Measurements from ENCODE around the gene HLA-DOA.

The HLA-DOA gene

GRCh38 chr6:33029328-33030184, 20.2 kb upstream of the HLA-DOA start:
- H3K27ac ChIP-seq (ENCODE audit: low read depth, low read length) = peak overlapping the region; percentile 61
- no peaks in the 10 kb centered on the region for H3K36me3 ChIP-seq (ENCODE audit: insufficient read depth, low read length)
- H3K4me1 ChIP-seq (ENCODE audit: insufficient read depth, low read length) = no peaks in the 10 kb centered on the region
- no peak overlapping the region for H3K4me3 ChIP-seq (ENCODE audit: low read depth in 1 of 2, low read length in 2 of 2)
- no peaks in the 10 kb centered on the region for H3K9me3 ChIP-seq (ENCODE audit: low read length)
- no peak overlapping the region for H3K9ac ChIP-seq (ENCODE audit: low read length)
- H3K27me3 ChIP-seq (ENCODE audit: control insufficient read depth in 1 of 2, insufficient read depth in 2 of 2, low read length in 2 of 2) = no peaks in the 10 kb centered on the region

GRCh38 chr6:33028220-33028849, 18.9 kb upstream of the HLA-DOA start:
- no peak overlapping the region for H3K4me3 ChIP-seq (ENCODE audit: low read depth in 1 of 2, low read length in 2 of 2)
- no peaks in the 10 kb centered on the region for H3K36me3 ChIP-seq (ENCODE audit: insufficient read depth, low read length)
- H3K27me3 ChIP-seq (ENCODE audit: control insufficient read depth in 1 of 2, insufficient read depth in 2 of 2, low read length in 2 of 2) = no peaks in the 10 kb centered on the region
- H3K27ac ChIP-seq (ENCODE audit: low read depth, low read length) = no peak overlapping the region
- no peaks in the 10 kb centered on the region for H3K9me3 ChIP-seq (ENCODE audit: low read length)
- H3K4me1 ChIP-seq (ENCODE audit: insufficient read depth, low read length) = no peaks in the 10 kb centered on the region
- H3K9ac ChIP-seq (ENCODE audit: low read length) = no peak overlapping the region

- Histone ChIP-seq H3K4me1 (ENCODE audit: insufficient read depth, low read length) (peaks cover 4% of the 10 kb centered on the region), H3K9ac (ENCODE audit: low read length) (no peak overlapping the region), H3K4me3 (ENCODE audit: low read depth in 1 of 2, low read length in 2 of 2) (no peak overlapping the region), H3K9me3 (ENCODE audit: low read length) (no peaks in the 10 kb centered on the region), H3K27me3 (ENCODE audit: control insufficient read depth in 1 of 2, insufficient read depth in 2 of 2, low read length in 2 of 2) (no peaks in the 10 kb centered on the region), H3K27ac (ENCODE audit: low read depth, low read length) (no peak overlapping the region), H3K36me3 (ENCODE audit: insufficient read depth, low read length) (no peaks in the 10 kb centered on the region)
Measured at GRCh38 chr6:33024521-33024920, 15.1 kb upstream of the HLA-DOA start.

- no peak overlapping the region for H3K9ac ChIP-seq (ENCODE audit: low read length)
- no peaks in the 10 kb centered on the region for H3K36me3 ChIP-seq (ENCODE audit: insufficient read depth, low read length)
- H3K27ac ChIP-seq (ENCODE audit: low read depth, low read length) = no peak overlapping the region
- H3K9me3 ChIP-seq (ENCODE audit: low read length) = no peaks in the 10 kb centered on the region
- peaks cover 9% of the 10 kb centered on the region for H3K4me1 ChIP-seq (ENCODE audit: insufficient read depth, low read length)
- no peak overlapping the region for H3K4me3 ChIP-seq (ENCODE audit: low read depth in 1 of 2, low read length in 2 of 2)
- H3K27me3 ChIP-seq (ENCODE audit: control insufficient read depth in 1 of 2, insufficient read depth in 2 of 2, low read length in 2 of 2) = no peaks in the 10 kb centered on the region
Measured at GRCh38 chr6:33023536-33023935, 14.1 kb upstream of the HLA-DOA start.

GRCh38 chr6:33021917-33022316, 12.5 kb upstream of the HLA-DOA start:
- Histone ChIP-seq H3K36me3 (ENCODE audit: insufficient read depth, low read length) (no peaks in the 10 kb centered on the region), H3K9me3 (ENCODE audit: low read length) (no peaks in the 10 kb centered on the region), H3K27ac (ENCODE audit: low read depth, low read length) (no peak overlapping the region), H3K27me3 (ENCODE audit: control insufficient read depth in 1 of 2, insufficient read depth in 2 of 2, low read length in 2 of 2) (no peaks in the 10 kb centered on the region), H3K4me3 (ENCODE audit: low read depth in 1 of 2, low read length in 2 of 2) (no peak overlapping the region), H3K9ac (ENCODE audit: low read length) (no peak overlapping the region), H3K4me1 (ENCODE audit: insufficient read depth, low read length) (peaks cover 9% of the 10 kb centered on the region)

- Histone ChIP-seq H3K4me3 (ENCODE audit: low read depth in 1 of 2, low read length in 2 of 2) (peak overlapping the region in 1 of 2 donors; percentile 41), H3K9ac (ENCODE audit: low read length) (no peak overlapping the region), H3K27me3 (ENCODE audit: control insufficient read depth in 1 of 2, insufficient read depth in 2 of 2, low read length in 2 of 2) (no peaks in the 10 kb centered on the region), H3K9me3 (ENCODE audit: low read length) (no peaks in the 10 kb centered on the region), H3K4me1 (ENCODE audit: insufficient read depth, low read length) (peaks cover 9% of the 10 kb centered on the region), H3K27ac (ENCODE audit: low read depth, low read length) (peak overlapping the region; percentile 42), H3K36me3 (ENCODE audit: insufficient read depth, low read length) (no peaks in the 10 kb centered on the region)
Measured at GRCh38 chr6:33019372-33019771, 10.0 kb upstream of the HLA-DOA start.

GRCh38 chr6:33018904-33019303, 9.5 kb upstream of the HLA-DOA start:
- H3K9me3 ChIP-seq (ENCODE audit: low read length) = no peaks in the 10 kb centered on the region
- peak overlapping the region; percentile 42 for H3K27ac ChIP-seq (ENCODE audit: low read depth, low read length)
- no peaks in the 10 kb centered on the region for H3K36me3 ChIP-seq (ENCODE audit: insufficient read depth, low read length)
- peaks cover 0 to under 1% of the 10 kb centered on the region in 2 donors for H3K27me3 ChIP-seq (ENCODE audit: control insufficient read depth in 1 of 2, insufficient read depth in 2 of 2, low read length in 2 of 2)
- H3K4me1 ChIP-seq (ENCODE audit: insufficient read depth, low read length) = peaks cover 9% of the 10 kb centered on the region
- H3K4me3 ChIP-seq (ENCODE audit: low read depth in 1 of 2, low read length in 2 of 2) = peak overlapping the region in 1 of 2 donors; percentile 41
- H3K9ac ChIP-seq (ENCODE audit: low read length) = no peak overlapping the region

GRCh38 chr6:33018418-33018817, 9.0 kb upstream of the HLA-DOA start:
- peak overlapping the region; percentile 42 for H3K27ac ChIP-seq (ENCODE audit: low read depth, low read length)
- H3K27me3 ChIP-seq (ENCODE audit: control insufficient read depth in 1 of 2, insufficient read depth in 2 of 2, low read length in 2 of 2) = peaks cover 0 to 6% of the 10 kb centered on the region in 2 donors
- no peak overlapping the region for H3K9ac ChIP-seq (ENCODE audit: low read length)
- no peak overlapping the region for H3K4me3 ChIP-seq (ENCODE audit: low read depth in 1 of 2, low read length in 2 of 2)
- no peaks in the 10 kb centered on the region for H3K36me3 ChIP-seq (ENCODE audit: insufficient read depth, low read length)
- no peaks in the 10 kb centered on the region for H3K9me3 ChIP-seq (ENCODE audit: low read length)
- H3K4me1 ChIP-seq (ENCODE audit: insufficient read depth, low read length) = peaks cover 9% of the 10 kb centered on the region

GRCh38 chr6:33017694-33018353, 8.4 kb upstream of the HLA-DOA start:
- Histone ChIP-seq H3K4me3 (ENCODE audit: low read depth in 1 of 2, low read length in 2 of 2) (no peak overlapping the region), H3K9me3 (ENCODE audit: low read length) (no peaks in the 10 kb centered on the region), H3K9ac (ENCODE audit: low read length) (no peak overlapping the region), H3K36me3 (ENCODE audit: insufficient read depth, low read length) (no peaks in the 10 kb centered on the region), H3K4me1 (ENCODE audit: insufficient read depth, low read length) (peaks cover 9% of the 10 kb centered on the region), H3K27ac (ENCODE audit: low read depth, low read length) (no peak overlapping the region), H3K27me3 (ENCODE audit: control insufficient read depth in 1 of 2, insufficient read depth in 2 of 2, low read length in 2 of 2) (peaks cover 0 to 6% of the 10 kb centered on the region in 2 donors)

GRCh38 chr6:33017018-33017417, 7.6 kb upstream of the HLA-DOA start:
- Histone ChIP-seq H3K36me3 (ENCODE audit: insufficient read depth, low read length) (no peaks in the 10 kb centered on the region), H3K9me3 (ENCODE audit: low read length) (no peaks in the 10 kb centered on the region), H3K4me3 (ENCODE audit: low read depth in 1 of 2, low read length in 2 of 2) (no peak overlapping the region), H3K27ac (ENCODE audit: low read depth, low read length) (no peak overlapping the region), H3K9ac (ENCODE audit: low read length) (no peak overlapping the region), H3K4me1 (ENCODE audit: insufficient read depth, low read length) (peaks cover 9% of the 10 kb centered on the region), H3K27me3 (ENCODE audit: control insufficient read depth in 1 of 2, insufficient read depth in 2 of 2, low read length in 2 of 2) (peaks cover 0 to 6% of the 10 kb centered on the region in 2 donors)

- H3K9me3 ChIP-seq (ENCODE audit: low read length) = no peaks in the 10 kb centered on the region
- H3K4me1 ChIP-seq (ENCODE audit: insufficient read depth, low read length) = peaks cover 9% of the 10 kb centered on the region
- H3K4me3 ChIP-seq (ENCODE audit: low read depth in 1 of 2, low read length in 2 of 2) = no peak overlapping the region
- peaks cover 0 to 6% of the 10 kb centered on the region in 2 donors for H3K27me3 ChIP-seq (ENCODE audit: control insufficient read depth in 1 of 2, insufficient read depth in 2 of 2, low read length in 2 of 2)
- no peak overlapping the region for H3K27ac ChIP-seq (ENCODE audit: low read depth, low read length)
- H3K9ac ChIP-seq (ENCODE audit: low read length) = no peak overlapping the region
- no peaks in the 10 kb centered on the region for H3K36me3 ChIP-seq (ENCODE audit: insufficient read depth, low read length)
Measured at GRCh38 chr6:33015798-33016197, 6.4 kb upstream of the HLA-DOA start.

Data from muscle layer of colon (tissue), 2 donors.